Osteoblast (primary cell): ENCODE results near the gene HIRIP3. TPM values are rescaled to one million over a fixed set of nuclear protein-coding genes. Genes with fewer than 3 reads are reported as not detected.

ENCODE experiments used
- DNase-seq: peaks from one replicate; pipeline ENCODE4 v3.0.0; 2011; ENCODE audit warnings: low spot score, mixed read lengths; ENCODE audit not compliant: insufficient read length; ENCODE audit errors: missing footprints
- H2AFZ ChIP-seq: 2 replicates; pipeline ENCODE4 v1.6.0; 2011; ENCODE audit warnings: mild to moderate bottlenecking, low read length
- H3K27ac ChIP-seq: 2 replicates; pipeline ENCODE4 v1.5.1; 2011; ENCODE audit warnings: mild to moderate bottlenecking, low read depth, low read length, moderate library complexity
- H3K27me3 ChIP-seq: 2 replicates; pipeline ENCODE4 v1.6.0; 2012; ENCODE audit warnings: mild to moderate bottlenecking, control low read depth, inconsistent platforms, low read length, moderate library complexity; ENCODE audit not compliant: insufficient read depth
- H3K36me3 ChIP-seq: 2 replicates; pipeline ENCODE4 v1.5.1; 2011; ENCODE audit warnings: mild to moderate bottlenecking, low read length, control low read depth, moderate library complexity; ENCODE audit not compliant: insufficient read depth
- H3K4me1 ChIP-seq: 2 replicates; pipeline ENCODE4 v1.5.1; 2011; ENCODE audit warnings: mild to moderate bottlenecking, low read length, control low read depth, moderate library complexity; ENCODE audit not compliant: insufficient read depth
- H3K4me2 ChIP-seq: 2 replicates; pipeline ENCODE4 v1.6.0; 2011; ENCODE audit warnings: mild to moderate bottlenecking, low read length; ENCODE audit not compliant: insufficient read depth
- H3K4me3 ChIP-seq: fragments of 200-600 bp; sonication (generic); 3 replicates; pipeline ENCODE4 v1.5.1; 2012; ENCODE audit warnings: mild to moderate bottlenecking, low read length, inconsistent platforms; ENCODE audit not compliant: insufficient read depth
- H3K79me2 ChIP-seq: 2 replicates; pipeline ENCODE4 v1.6.0; 2012; ENCODE audit warnings: mild to moderate bottlenecking, low read length, control low read depth, inconsistent platforms; ENCODE audit not compliant: insufficient read depth
- H3K9me3 ChIP-seq: 2 replicates; pipeline ENCODE4 v1.5.1; 2011; ENCODE audit warnings: low read depth, low read length, control low read depth
- H4K20me1 ChIP-seq: 2 replicates; pipeline ENCODE4 v1.6.0; 2012; ENCODE audit warnings: mild to moderate bottlenecking, low read length, control low read depth; ENCODE audit not compliant: insufficient read depth
- total RNA-seq: library from RNA; depleted of rRNA; stranded (reverse); fragments of >200 nt; gene quantifications from 2 replicates; pipeline ENCODE4 v1.2.3, GENCODE V29; 2012
- TF ChIP-seq, protein P1 (sequence below): IDR thresholded peaks from 2 replicates; pipeline ENCODE4 v1.5.1; 2011; ENCODE audit warnings: mild to moderate bottlenecking, low read depth, low read length, moderate library complexity; ENCODE audit errors: extremely low read depth

Gene HIRIP3
- total RNA-seq, 1 donor: 5.8 TPM

DNA sequence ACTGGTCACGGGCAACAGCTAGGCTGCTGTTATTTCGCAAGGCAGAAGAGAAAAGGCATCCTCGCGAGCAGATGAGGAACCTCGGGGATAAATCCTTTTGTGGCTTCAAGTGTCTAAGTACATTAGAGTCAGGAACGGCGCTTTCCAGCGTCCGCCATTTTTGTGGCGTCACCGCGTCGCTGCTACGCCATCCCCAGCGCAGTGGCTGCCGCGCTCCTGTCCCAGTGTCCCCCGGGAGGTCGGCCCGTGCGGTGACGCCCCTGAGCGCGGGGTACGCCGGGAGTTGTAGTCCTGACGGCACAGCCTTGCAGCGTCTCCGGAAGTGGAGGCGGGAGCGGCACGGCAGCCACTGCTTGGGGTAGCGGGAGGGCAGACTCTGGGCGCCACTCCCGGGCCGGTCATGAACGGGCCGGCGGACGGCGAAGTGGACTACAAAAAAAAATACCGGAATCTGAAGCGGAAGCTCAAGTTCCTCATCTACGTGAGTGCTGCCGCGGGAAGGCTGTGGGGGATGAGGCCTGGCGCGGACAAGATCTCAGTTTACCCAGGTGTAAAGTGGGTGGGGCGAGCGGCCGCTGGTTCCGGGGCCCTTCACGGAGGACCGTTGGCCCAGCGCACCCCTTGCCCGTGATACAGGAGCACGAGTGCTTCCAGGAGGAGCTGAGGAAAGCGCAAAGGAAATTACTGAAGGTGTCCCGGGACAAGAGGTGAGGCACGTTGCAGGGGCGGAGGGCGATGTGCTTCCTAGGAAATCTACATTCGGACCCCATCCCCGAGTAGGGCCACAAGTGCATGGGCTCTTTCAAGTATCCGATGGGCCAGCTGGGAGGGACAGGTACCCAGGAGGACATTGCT is 721 bp upstream of the HIRIP3 start, which contains the start of gene INO80E:
TSS of gene INO80E (plus strand) at position 331 of the 855 bp plus-strand sequence. CDS start at position 401, 70 bp downstream.
- no peaks in the 10 kb centered on the region for H3K27me3 ChIP-seq
- H3K9me3 ChIP-seq: no peaks in the 10 kb centered on the region
- H3K4me2 ChIP-seq: peak within 1 kb of the TSS; percentile 98
- peaks cover 26% of the 10 kb centered on the region for H3K36me3 ChIP-seq
- peaks cover 19% of the 10 kb centered on the region for H3K4me1 ChIP-seq
- H3K27ac ChIP-seq: peak within 1 kb of the TSS; percentile 96
- peaks cover 11% of the 10 kb centered on the region for H3K79me2 ChIP-seq
- peak; percentile 100 for DNase-seq
- peak within 1 kb of the TSS; percentile 86 for H2AFZ ChIP-seq
- peaks cover 4% of the 10 kb centered on the region for H4K20me1 ChIP-seq
- TF ChIP-seq, protein P1, sequence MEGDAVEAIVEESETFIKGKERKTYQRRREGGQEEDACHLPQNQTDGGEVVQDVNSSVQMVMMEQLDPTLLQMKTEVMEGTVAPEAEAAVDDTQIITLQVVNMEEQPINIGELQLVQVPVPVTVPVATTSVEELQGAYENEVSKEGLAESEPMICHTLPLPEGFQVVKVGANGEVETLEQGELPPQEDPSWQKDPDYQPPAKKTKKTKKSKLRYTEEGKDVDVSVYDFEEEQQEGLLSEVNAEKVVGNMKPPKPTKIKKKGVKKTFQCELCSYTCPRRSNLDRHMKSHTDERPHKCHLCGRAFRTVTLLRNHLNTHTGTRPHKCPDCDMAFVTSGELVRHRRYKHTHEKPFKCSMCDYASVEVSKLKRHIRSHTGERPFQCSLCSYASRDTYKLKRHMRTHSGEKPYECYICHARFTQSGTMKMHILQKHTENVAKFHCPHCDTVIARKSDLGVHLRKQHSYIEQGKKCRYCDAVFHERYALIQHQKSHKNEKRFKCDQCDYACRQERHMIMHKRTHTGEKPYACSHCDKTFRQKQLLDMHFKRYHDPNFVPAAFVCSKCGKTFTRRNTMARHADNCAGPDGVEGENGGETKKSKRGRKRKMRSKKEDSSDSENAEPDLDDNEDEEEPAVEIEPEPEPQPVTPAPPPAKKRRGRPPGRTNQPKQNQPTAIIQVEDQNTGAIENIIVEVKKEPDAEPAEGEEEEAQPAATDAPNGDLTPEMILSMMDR: no peak
- H3K4me3 ChIP-seq: peak within 1 kb of the TSS; percentile 93

DNA sequence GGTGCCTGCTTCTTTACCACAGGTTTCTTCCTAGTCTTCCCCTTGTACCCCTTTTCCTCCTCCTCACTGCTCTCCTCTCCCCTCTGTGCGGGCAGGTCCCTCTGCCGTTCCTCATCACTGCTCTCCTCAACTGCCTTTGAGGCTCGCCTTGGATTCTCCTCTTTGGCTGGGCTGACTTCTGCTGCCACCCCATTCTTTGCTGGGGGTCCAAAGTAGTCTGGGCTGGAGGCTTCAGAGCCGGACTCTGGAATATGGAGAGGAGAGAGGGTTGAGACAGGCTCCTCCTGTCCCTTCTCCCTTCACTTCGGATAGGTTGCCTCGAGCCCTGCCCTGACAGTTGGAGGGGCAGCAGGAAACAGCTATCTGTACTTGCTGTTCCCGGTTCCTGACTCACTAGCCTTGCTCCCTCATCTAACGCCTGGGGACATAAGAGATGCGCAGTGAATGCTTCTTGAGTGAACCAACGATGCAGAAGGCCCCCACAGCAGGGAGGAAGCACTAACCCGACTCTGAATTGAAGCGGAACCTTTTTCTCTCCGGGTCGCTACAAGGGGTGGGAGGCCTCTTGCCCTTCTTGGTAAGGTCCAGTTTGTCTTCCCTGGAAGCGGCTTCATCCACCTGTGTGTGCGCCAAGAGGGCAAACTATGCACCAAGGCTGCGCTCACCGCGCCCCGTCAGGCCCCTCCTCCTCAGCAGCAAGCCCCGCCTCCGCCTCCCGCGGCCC is 655 bp downstream of the HIRIP3 start:
- Histone ChIP-seq H3K36me3 (peaks cover 36% of the 10 kb centered on the region), H3K4me1 (peaks cover 19% of the 10 kb centered on the region), H3K27ac (peak overlapping the region; percentile 96), H3K9me3 (no peaks in the 10 kb centered on the region), H4K20me1 (peaks cover 1% of the 10 kb centered on the region), H3K27me3 (no peaks in the 10 kb centered on the region), H2AFZ (peak overlapping the region; percentile 86), H3K4me2 (peak overlapping the region; percentile 98), H3K4me3 (peak overlapping the region; percentile 93), H3K79me2 (peaks cover 11% of the 10 kb centered on the region)
- DNase-seq: no peak
- TF ChIP-seq, protein P1: no peak

DNA sequence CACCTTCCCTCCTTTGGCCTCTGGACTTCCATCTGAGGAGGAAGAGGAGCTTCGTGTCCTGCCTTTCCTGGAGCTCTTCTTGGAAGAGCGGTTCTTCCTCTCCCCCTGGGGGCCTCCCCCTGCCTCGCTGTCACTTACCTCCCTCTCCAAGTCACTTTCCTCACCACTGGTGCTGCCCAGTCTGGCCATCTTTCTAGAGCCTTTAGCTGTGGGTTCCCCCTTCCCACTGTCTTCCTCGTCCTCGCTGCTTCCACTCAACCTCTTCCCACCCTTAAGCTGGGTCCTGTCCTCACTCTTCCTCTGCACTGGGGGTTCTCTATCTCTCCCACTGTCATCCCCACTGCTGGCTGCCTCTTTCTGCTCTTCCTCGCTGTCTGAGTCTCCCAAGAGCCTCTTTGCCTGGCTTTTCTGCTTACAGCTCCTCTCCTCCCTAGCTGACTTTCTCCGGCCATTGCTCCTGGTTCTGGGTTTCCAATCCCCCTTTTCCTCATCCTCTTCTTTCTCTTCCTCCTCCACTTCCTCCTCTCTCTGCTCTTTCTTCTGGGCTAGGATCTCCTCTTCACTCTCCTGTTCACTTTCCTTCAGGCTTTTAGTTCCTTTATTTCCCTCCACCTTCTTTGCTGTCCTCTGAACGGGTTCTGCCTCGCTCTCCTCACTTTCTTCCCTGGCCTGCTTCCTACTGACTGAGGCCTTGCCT is 1.4 kb downstream of the HIRIP3 start:
- Histone ChIP-seq H3K4me1 (peaks cover 19% of the 10 kb centered on the region), H3K79me2 (peaks cover 11% of the 10 kb centered on the region), H3K9me3 (no peaks in the 10 kb centered on the region), H3K27ac (no peak overlapping the region), H3K27me3 (no peaks in the 10 kb centered on the region), H3K36me3 (peaks cover 42% of the 10 kb centered on the region), H2AFZ (no peak overlapping the region), H3K4me3 (peak overlapping the region; percentile 93), H3K4me2 (peak overlapping the region; percentile 98), H4K20me1 (no peaks in the 10 kb centered on the region)
- DNase-seq: no peak
- TF ChIP-seq, protein P1: no peak
